CD14-positive monocyte (primary cell): Measurements from ENCODE around the gene SYCP3. TPM values are rescaled to one million over a fixed set of nuclear protein-coding genes. Genes with fewer than 3 reads are reported as not detected.
"Not testable (repeated sequence)": the region's sequence is repeated elsewhere in the genome, so short reads cannot be mapped to it uniquely, and the experiment has no call there.

Experiments used
- DNase-seq, 3 donors: peaks; one replicate each; pipeline ENCODE4 v3.0.0-alpha.2; 2011 to 2022
- H2AFZ ChIP-seq: 2 replicates; pipeline ENCODE4 v1.6.0; 2012; ENCODE audit warnings: mild to moderate bottlenecking, low read depth, low read length, inconsistent platforms; ENCODE audit not compliant: insufficient read depth, poor library complexity, severe bottlenecking
- H3K27ac ChIP-seq, 2 donors: 1 replicate in 1 of 2; 2 replicates in 1 of 2; pipeline ENCODE4 v1.5.1; 2012 to 2013; ENCODE audit warnings: low read length in 2 of 2, control low read depth in 1 of 2, inconsistent platforms in 1 of 2, low read depth in 1 of 2, mild to moderate bottlenecking in 1 of 2
- H3K27me3 ChIP-seq, 2 donors: one replicate each; pipeline versions ENCODE4 v1.6.0 to v1.6.1; 2011 to 2013; ENCODE audit warnings: low read length in 2 of 2; ENCODE audit not compliant: control insufficient read depth in 2 of 2, insufficient read depth in 2 of 2
- H3K36me3 ChIP-seq, 2 donors: replicated peaks in 1 of 2; 1 replicate in 1 of 2; 2 replicates in 1 of 2; pipeline versions ENCODE4 v1.5.1 to v1.6.1; 2012 to 2013; ENCODE audit warnings: low read length in 2 of 2, control low read depth in 1 of 2, inconsistent platforms in 1 of 2, mild to moderate bottlenecking in 1 of 2; ENCODE audit not compliant: insufficient read depth in 2 of 2, control insufficient read depth in 1 of 2
- H3K4me1 ChIP-seq, 2 donors: 1 replicate in 1 of 2; 2 replicates in 1 of 2; pipeline versions ENCODE4 v1.5.1 to v1.6.1; 2012 to 2013; ENCODE audit warnings: low read length in 2 of 2, control low read depth in 1 of 2, inconsistent platforms in 1 of 2, mild to moderate bottlenecking in 1 of 2, moderate library complexity in 1 of 2; ENCODE audit not compliant: insufficient read depth in 2 of 2, control insufficient read depth in 1 of 2
- H3K4me2 ChIP-seq: replicated peaks from 2 replicates; pipeline ENCODE3; 2012; ENCODE audit warnings: low read length, moderate library complexity, mild to moderate bottlenecking; ENCODE audit not compliant: poor library complexity, severe bottlenecking; ENCODE audit errors: extremely low read depth
- H3K4me3 ChIP-seq, 3 experiments: fragments of 200-600 bp in 1 of 3; sonication (generic) in 1 of 3; replicated peaks in 1 of 3; 1 replicate in 2 of 3; 2 replicates in 1 of 3; pipeline ENCODE4 v1.5.1; 2011 to 2013; ENCODE audit warnings: low read length in 3 of 3, mild to moderate bottlenecking in 3 of 3, control low read depth in 2 of 3, low read depth in 2 of 3, inconsistent platforms in 1 of 3, moderate library complexity in 1 of 3
- H3K79me2 ChIP-seq: 2 replicates; pipeline ENCODE4 v1.6.0; 2012; ENCODE audit warnings: mild to moderate bottlenecking, control low read depth, inconsistent platforms, low read length, moderate library complexity; ENCODE audit not compliant: insufficient read depth
- H3K9ac ChIP-seq: 2 replicates; pipeline ENCODE4 v1.6.0; 2017; ENCODE audit warnings: low read length, mild to moderate bottlenecking; ENCODE audit not compliant: insufficient read depth, poor library complexity, severe bottlenecking
- H3K9me3 ChIP-seq, 2 donors: replicated peaks in 1 of 2; 1 replicate in 1 of 2; 2 replicates in 1 of 2; pipeline versions ENCODE4 v1.5.1 to v1.6.1; 2012 to 2013; ENCODE audit warnings: low read length in 2 of 2, control low read depth in 1 of 2; ENCODE audit not compliant: control insufficient read depth in 1 of 2, insufficient read depth in 1 of 2
- H4K20me1 ChIP-seq: 2 replicates; pipeline ENCODE4 v1.6.0; 2012; ENCODE audit warnings: mild to moderate bottlenecking, low read length, control low read depth, moderate library complexity; ENCODE audit not compliant: insufficient read depth
- H3K27ac Mint-ChIP-seq, 7 donors: one replicate each; pipeline ENCODE4 v1.8.0; 2020; ENCODE audit warnings: mild to moderate bottlenecking in 7 of 7, mixed read lengths in 7 of 7, moderate library complexity in 6 of 7, inconsistent platforms in 2 of 7
- H3K27me3 Mint-ChIP-seq, 3 donors: one replicate each; pipeline ENCODE4 v1.8.0; 2021 to 2022; ENCODE audit warnings: low read depth in 3 of 3, mild to moderate bottlenecking in 3 of 3, mixed read lengths in 3 of 3, moderate library complexity in 3 of 3, inconsistent platforms in 1 of 3
- H3K36me3 Mint-ChIP-seq, 2 donors: one replicate each; pipeline ENCODE4 v1.8.0; 2020; ENCODE audit warnings: mixed read lengths in 2 of 2, inconsistent platforms in 1 of 2, mild to moderate bottlenecking in 1 of 2
- H3K4me1 Mint-ChIP-seq: one replicate; pipeline ENCODE4 v1.8.0; 2020; ENCODE audit warnings: mild to moderate bottlenecking, mixed read lengths
- H3K4me3 Mint-ChIP-seq, 2 donors: one replicate each; pipeline ENCODE4 v1.8.0; 2020; ENCODE audit warnings: mild to moderate bottlenecking in 2 of 2, mixed read lengths in 2 of 2, moderate library complexity in 1 of 2
- H3K9me3 Mint-ChIP-seq, 7 donors: one replicate each; pipeline ENCODE4 v1.8.0; 2020 to 2022; ENCODE audit warnings: mixed read lengths in 7 of 7, mild to moderate bottlenecking in 6 of 7, moderate library complexity in 6 of 7, inconsistent platforms in 2 of 7
- CTCF ChIP-seq: fragments of 200-600 bp; IDR thresholded peaks from one replicate; pipeline ENCODE4 v1.8.0; 2022; ENCODE audit warnings: antibody characterized with exemption, mild to moderate bottlenecking
- WGBS: methylation state at CpG from one replicate; pipeline ENCODE4 v1.1.5; 2013; ENCODE audit warnings: missing lambda C conversion rate; ENCODE audit not compliant: insufficient coverage; 5-methylcytosine and 5-hydroxymethylcytosine counted together
- intact Hi-C, 2 donors: fragments of 100-400 bp; cut with micrococcal nuclease; formaldehyde crosslinking; loops; one replicate each; pipeline versions ENCODE4 v1.15.0 to v1.15.1; 2023
- polyA plus RNA-seq, 3 donors: library from polyadenylated mRNA; depleted of rRNA in 1 of 3; unstranded in 2 of 3; stranded (reverse) in 1 of 3; fragments of 300-500 nt in 2 of 3; fragments of >200 nt in 1 of 3; fragmentation: Illumina TruSeq in 2 of 3; gene quantifications; 1 replicate in 2 of 3; 2 replicates in 1 of 3; pipeline ENCODE4 v1.2.3, GENCODE V29; 2012 to 2021

The SYCP3 gene
- polyA plus RNA-seq, 3 donors: 0.15 TPM; not detected in 2

GRCh38 chr12:101686176-101686575 is 53.1 kb downstream of the SYCP3 start:
- no peaks in the 10 kb centered on the region for H3K27me3 ChIP-seq
- DNase-seq: no peak
- no peak overlapping the region for H3K27ac ChIP-seq
- H3K79me2 ChIP-seq: no peaks in the 10 kb centered on the region
- TF ChIP-seq CTCF: no peak
- no peak overlapping the region for H3K4me2 ChIP-seq
- no peaks in the 10 kb centered on the region for H4K20me1 ChIP-seq
- H3K27ac Mint-ChIP-seq: no peak overlapping the region
- H3K9me3 ChIP-seq: no peaks in the 10 kb centered on the region
- H2AFZ ChIP-seq: no peak overlapping the region
- H3K4me3 ChIP-seq: no peak overlapping the region
- H3K36me3 ChIP-seq: no peaks in the 10 kb centered on the region
- peaks cover 0 to 2% (median 0%) of the 10 kb centered on the region in 7 donors for H3K9me3 Mint-ChIP-seq
- H3K36me3 Mint-ChIP-seq: no peaks in the 10 kb centered on the region
- H3K4me1 ChIP-seq: no peaks in the 10 kb centered on the region
- H3K4me3 Mint-ChIP-seq: no peak overlapping the region
- intact Hi-C loops: no loop called here
- peaks cover 2% of the 10 kb centered on the region for H3K4me1 Mint-ChIP-seq
- no peaks in the 10 kb centered on the region for H3K27me3 Mint-ChIP-seq
- no peak overlapping the region for H3K9ac ChIP-seq
- 92% methylated on average over 1 of the region's 1 CpG for WGBS

GRCh38 chr12:101685092-101685491 is 54.2 kb downstream of the SYCP3 start:
- H3K27me3 ChIP-seq: no peaks in the 10 kb centered on the region
- Mint-ChIP-seq H3K36me3 (no peaks in the 10 kb centered on the region), H3K27me3 (no peaks in the 10 kb centered on the region), H3K4me1 (no peaks in the 10 kb centered on the region), H3K4me3 (no peak overlapping the region), H3K9me3 (peaks cover 0 to 2% (median 0%) of the 10 kb centered on the region in 7 donors), H3K27ac (no peak overlapping the region)
- no peaks in the 10 kb centered on the region for H3K9me3 ChIP-seq
- WGBS: no CpG with 5 or more reads among the region's 1 CpG
- no peak overlapping the region for H3K4me3 ChIP-seq
- no peaks in the 10 kb centered on the region for H3K79me2 ChIP-seq
- intact Hi-C loops: no loop called here
- no peaks in the 10 kb centered on the region for H3K4me1 ChIP-seq
- no peak for DNase-seq
- no peaks in the 10 kb centered on the region for H4K20me1 ChIP-seq
- H3K9ac ChIP-seq: no peak overlapping the region
- H2AFZ ChIP-seq: no peak overlapping the region
- TF ChIP-seq CTCF: no peak
- H3K4me2 ChIP-seq: no peak overlapping the region
- no peaks in the 10 kb centered on the region for H3K36me3 ChIP-seq
- no peak overlapping the region for H3K27ac ChIP-seq

GRCh38 chr12:101681627-101682026 is 57.6 kb downstream of the SYCP3 start:
- H3K27ac Mint-ChIP-seq, H3K4me3 Mint-ChIP-seq, H3K4me1 ChIP-seq, H2AFZ ChIP-seq, H3K27me3 Mint-ChIP-seq, H3K27ac ChIP-seq, H4K20me1 ChIP-seq, H3K36me3 Mint-ChIP-seq, H3K36me3 ChIP-seq, H3K4me1 Mint-ChIP-seq, H3K27me3 ChIP-seq, H3K9me3 Mint-ChIP-seq, H3K9ac ChIP-seq, H3K9me3 ChIP-seq, H3K79me2 ChIP-seq, DNase-seq, intact Hi-C loops, H3K4me3 ChIP-seq, H3K4me2 ChIP-seq: not testable (repeated sequence)
- 98% methylated on average over 5 of the region's 6 CpGs for WGBS
